ENCODE results near the gene BTBD1. TPM values are rescaled to one million over a fixed set of nuclear protein-coding genes. Genes with fewer than 3 reads are reported as not detected.

BTBD1 gene
- total and polyA plus RNA-seq, 8 donors: 13.2 to 94.4 (median 44.9) TPM

DNA sequence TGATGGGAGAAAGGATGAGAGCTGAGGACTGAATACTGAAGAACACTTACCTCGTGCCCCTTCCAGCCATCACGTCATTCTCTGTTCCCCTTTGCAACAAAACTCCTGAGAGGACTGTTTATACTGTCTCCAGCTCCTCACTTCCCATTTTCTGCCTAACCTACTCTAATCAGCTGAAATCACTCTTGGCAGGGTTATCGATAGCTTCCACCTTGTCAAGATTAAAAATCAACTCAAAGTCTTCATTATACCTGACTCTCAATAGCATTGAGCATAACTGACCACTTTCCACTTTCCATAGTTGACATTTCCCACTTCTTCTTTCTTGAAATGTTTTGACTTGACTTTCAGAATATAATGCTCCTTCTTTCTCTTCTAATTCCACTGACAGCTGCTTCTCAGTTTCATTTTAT is 4.3 kb downstream of the BTBD1 start:
- Histone ChIP-seq H3K4me1 (peaks cover 26 to 77% (median 65%) of the 10 kb centered on the region in 4 donors), H3K27ac (no peak overlapping the region), H3K4me3 (no peak overlapping the region), H3K9me3 (no peaks in the 10 kb centered on the region), H3K27me3 (no peaks in the 10 kb centered on the region), H3K36me3 (peaks cover 0 to 12% (median 2%) of the 10 kb centered on the region in 4 donors)
- intact Hi-C loops (cut with DNase I; ENCODE audit: low total_unique reads): no loop called here
- 60 to 67% (median 63%) methylated on average over 3 of the region's 3 CpGs for WGBS, 5 donors
- peak in 1 of 2 donors; percentile 11 for DNase-seq
- TF ChIP-seq EP300 (IDR thresholded peaks at IDR 0.05): no peak
- TF ChIP-seq POLR2AphosphoS5 (IDR thresholded peaks at IDR 0.05): no peak
- TF ChIP-seq CTCF (IDR thresholded peaks at IDR 0.05): no peak
- TF ChIP-seq POLR2A (IDR thresholded peaks at IDR 0.05): no peak

GRCh38 chr15:83061680-83062079 is 5.4 kb downstream of the BTBD1 start:
- peaks cover 0 to 16% (median 3%) of the 10 kb centered on the region in 4 donors for H3K36me3 ChIP-seq
- H3K27me3 ChIP-seq: no peaks in the 10 kb centered on the region
- intact Hi-C loops (cut with DNase I; ENCODE audit: low total_unique reads): no loop called here
- H3K4me1 ChIP-seq: peaks cover 32 to 83% (median 63%) of the 10 kb centered on the region in 4 donors
- DNase-seq: peak in 1 of 2 donors; percentile 17
- TF ChIP-seq EP300 (IDR thresholded peaks at IDR 0.05) (no peak), POLR2A (IDR thresholded peaks at IDR 0.05) (no peak), POLR2AphosphoS5 (IDR thresholded peaks at IDR 0.05) (no peak)
- 38 to 51% (median 44%) methylated on average over 2 of the region's 2 CpGs for WGBS, 5 donors
- H3K9me3 ChIP-seq: no peaks in the 10 kb centered on the region
- H3K27ac ChIP-seq: no peak overlapping the region
- H3K4me3 ChIP-seq: no peak overlapping the region

- Histone ChIP-seq H3K27ac (no peak overlapping the region), H3K9me3 (no peaks in the 10 kb centered on the region), H3K27me3 (no peaks in the 10 kb centered on the region), H3K36me3 (peaks cover 27 to 52% (median 38%) of the 10 kb centered on the region in 4 donors), H3K4me1 (peaks cover 10 to 55% (median 29%) of the 10 kb centered on the region in 4 donors), H3K4me3 (no peak overlapping the region)
- DNase-seq: peak in 1 of 2 donors; percentile 41
- WGBS, 5 donors: 44 to 64% (median 51%) methylated on average over 7 of the region's 7 CpGs
- intact Hi-C loops (cut with DNase I; ENCODE audit: low total_unique reads): no loop called here
- TF ChIP-seq CTCF (IDR thresholded peaks at IDR 0.05): no peak
- no peak for TF ChIP-seq POLR2AphosphoS5 (IDR thresholded peaks at IDR 0.05)
- TF ChIP-seq EP300 (IDR thresholded peaks at IDR 0.05): no peak
- no peak for TF ChIP-seq POLR2A (IDR thresholded peaks at IDR 0.05)
Observed at GRCh38 chr15:83057696-83058376, 9.2 kb downstream of the BTBD1 start.

- H3K27ac ChIP-seq: no peak overlapping the region
- no peak overlapping the region for H3K4me3 ChIP-seq
- H3K27me3 ChIP-seq: no peaks in the 10 kb centered on the region
- peaks cover 27 to 60% (median 40%) of the 10 kb centered on the region in 4 donors for H3K36me3 ChIP-seq
- TF ChIP-seq POLR2A (IDR thresholded peaks at IDR 0.05) (no peak), CTCF (IDR thresholded peaks at IDR 0.05) (no peak), POLR2AphosphoS5 (IDR thresholded peaks at IDR 0.05) (no peak), EP300 (IDR thresholded peaks at IDR 0.05) (no peak)
- peaks cover 6 to 46% (median 25%) of the 10 kb centered on the region in 4 donors for H3K4me1 ChIP-seq
- H3K9me3 ChIP-seq: no peaks in the 10 kb centered on the region
- intact Hi-C loops (cut with DNase I; ENCODE audit: low total_unique reads): no loop called here
- no peak for DNase-seq
- 83 to 88% (median 85%) methylated on average over 1 of the region's 1 CpG for WGBS, 5 donors
Observed at GRCh38 chr15:83057002-83057401, 10.1 kb downstream of the BTBD1 start.

DNA sequence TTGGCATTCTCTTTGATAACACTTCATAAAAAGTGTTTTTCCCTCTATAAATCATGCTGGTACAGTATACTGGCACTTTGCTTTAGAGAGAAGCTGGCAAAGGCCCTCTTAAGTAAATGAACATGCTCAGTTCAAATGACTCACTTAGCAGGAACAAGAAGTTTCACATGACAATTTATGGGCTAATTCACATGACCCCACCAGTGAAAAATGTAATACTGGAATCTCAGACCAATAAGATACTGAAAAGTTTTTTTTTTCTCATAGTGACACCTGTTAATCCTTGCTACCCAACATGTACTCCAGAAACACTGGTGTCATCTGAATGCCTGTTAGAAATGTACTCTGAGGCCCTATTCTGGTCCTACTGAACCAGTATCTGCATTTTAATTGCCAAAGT is 13.9 kb downstream of the BTBD1 start:
- Histone ChIP-seq H3K4me3 (no peak overlapping the region), H3K9me3 (no peaks in the 10 kb centered on the region), H3K27me3 (no peaks in the 10 kb centered on the region), H3K27ac (peak overlapping the region in 1 of 5 donors; percentile 34), H3K4me1 (peaks cover 6 to 19% (median 15%) of the 10 kb centered on the region in 4 donors), H3K36me3 (peaks cover 33 to 72% (median 63%) of the 10 kb centered on the region in 4 donors)
- DNase-seq: no peak
- TF ChIP-seq POLR2AphosphoS5 (IDR thresholded peaks at IDR 0.05) (peak in 1 of 3 donors; percentile 39), POLR2A (IDR thresholded peaks at IDR 0.05) (no peak), CTCF (IDR thresholded peaks at IDR 0.05) (no peak), EP300 (IDR thresholded peaks at IDR 0.05) (no peak)
- intact Hi-C loops (cut with DNase I; ENCODE audit: low total_unique reads): no loop called here

Measured in stomach (tissue), 9 donors.